ENCODE results near the gene BTBD9.

The BTBD9 gene

DNA sequence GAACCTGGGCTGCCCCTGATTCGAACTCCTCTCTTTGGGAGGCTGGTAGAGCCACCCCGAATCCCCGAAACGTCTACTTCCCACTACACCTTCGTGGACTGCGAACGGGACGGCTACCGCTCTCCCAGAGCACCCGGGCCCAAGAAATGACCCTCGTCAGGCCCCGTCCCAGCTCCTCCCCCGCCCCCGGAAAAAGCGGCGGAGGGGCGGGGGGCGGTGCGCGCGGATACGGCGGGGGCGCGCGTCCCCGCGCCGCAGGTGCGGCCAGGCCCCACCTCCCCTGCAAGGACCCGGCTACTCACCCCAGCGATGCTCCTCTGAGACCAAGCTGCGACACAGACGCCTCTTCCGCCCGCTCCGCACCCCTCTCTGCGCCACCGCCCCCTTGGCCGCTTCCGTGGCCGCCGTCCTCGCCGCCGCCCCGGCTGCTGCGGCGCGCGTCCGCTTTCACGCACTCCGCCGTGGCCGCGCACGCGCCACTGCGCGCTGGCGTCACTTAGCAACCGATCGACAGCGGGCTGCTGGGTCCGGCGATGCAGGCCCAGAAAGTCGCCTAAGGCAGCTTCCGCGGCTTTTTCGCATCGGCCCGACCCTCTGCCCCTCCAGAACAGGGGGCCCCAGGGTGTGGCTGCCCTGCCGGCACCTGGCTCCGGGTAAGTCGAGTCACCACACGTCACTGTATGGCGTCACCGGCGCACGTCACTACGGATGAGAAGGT, at the start of gene BTBD9:
TSS of gene BTBD9 (minus strand) at position 432 of the 718 bp plus-strand sequence.
- DNase-seq (ENCODE audit: low read depth): peak; percentile 59

DNA sequence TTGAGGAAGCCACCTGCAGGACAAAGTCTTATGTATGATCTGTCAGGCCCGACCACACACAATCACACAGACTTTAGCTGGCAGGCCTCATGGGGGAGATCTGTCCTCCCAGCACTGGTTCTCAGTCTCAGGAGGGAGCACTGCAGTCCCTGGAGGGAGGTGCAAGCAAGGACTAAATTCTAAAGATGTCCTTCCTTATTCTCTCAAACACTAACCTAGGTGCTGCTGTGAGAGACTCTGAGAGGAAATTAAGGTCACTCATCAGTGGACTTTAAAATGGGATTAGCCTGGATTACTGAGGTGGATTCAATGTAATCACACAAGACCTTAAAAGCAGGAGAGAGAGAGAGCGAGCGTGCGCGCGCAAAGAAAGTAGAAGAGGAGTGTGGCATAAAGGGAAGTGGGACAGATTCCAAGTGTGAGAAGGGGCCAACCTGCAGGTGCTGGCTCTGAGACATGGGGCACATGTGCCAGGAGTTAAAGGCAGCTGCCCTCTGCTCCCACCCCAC, 48.9 kb upstream of the BTBD9 start:
- no peak for DNase-seq (ENCODE audit: low read depth)

DNA sequence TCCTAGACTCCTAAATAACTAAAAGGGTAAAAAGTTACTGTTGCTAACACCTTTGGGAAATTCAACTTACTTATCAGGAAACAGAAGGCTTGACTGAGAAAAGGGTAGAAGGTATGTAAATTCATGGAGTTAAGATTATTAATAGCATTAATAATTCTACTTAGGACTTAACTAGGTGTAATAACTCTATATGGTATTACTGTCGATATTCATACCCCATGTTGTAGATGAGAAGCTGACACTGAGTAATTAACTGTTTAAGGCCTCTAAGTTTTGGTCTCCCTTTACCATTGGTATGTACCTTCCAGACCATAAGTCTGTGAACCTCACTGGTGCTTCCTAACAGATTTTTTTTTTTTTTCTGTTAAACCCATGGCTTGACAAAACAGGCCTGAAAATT, 47.8 kb upstream of the BTBD9 start:
- no peak for DNase-seq (ENCODE audit: low read depth)

DNA sequence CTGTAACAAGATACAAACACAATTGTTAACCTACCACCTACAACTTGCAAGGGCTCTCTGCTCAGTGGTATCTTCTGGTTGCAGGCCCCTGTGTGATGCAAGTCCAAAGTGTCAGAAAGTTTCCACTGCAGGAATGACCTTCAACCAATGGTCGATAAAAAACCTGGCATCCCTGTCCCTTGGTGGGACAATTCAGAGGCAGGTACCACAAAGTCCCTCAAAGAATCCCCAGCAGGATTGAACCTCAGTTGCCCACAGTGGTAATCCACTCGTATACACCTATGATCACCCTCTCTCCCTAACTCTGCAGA, 47.3 kb upstream of the BTBD9 start:
- no peak for DNase-seq (ENCODE audit: low read depth)

DNA sequence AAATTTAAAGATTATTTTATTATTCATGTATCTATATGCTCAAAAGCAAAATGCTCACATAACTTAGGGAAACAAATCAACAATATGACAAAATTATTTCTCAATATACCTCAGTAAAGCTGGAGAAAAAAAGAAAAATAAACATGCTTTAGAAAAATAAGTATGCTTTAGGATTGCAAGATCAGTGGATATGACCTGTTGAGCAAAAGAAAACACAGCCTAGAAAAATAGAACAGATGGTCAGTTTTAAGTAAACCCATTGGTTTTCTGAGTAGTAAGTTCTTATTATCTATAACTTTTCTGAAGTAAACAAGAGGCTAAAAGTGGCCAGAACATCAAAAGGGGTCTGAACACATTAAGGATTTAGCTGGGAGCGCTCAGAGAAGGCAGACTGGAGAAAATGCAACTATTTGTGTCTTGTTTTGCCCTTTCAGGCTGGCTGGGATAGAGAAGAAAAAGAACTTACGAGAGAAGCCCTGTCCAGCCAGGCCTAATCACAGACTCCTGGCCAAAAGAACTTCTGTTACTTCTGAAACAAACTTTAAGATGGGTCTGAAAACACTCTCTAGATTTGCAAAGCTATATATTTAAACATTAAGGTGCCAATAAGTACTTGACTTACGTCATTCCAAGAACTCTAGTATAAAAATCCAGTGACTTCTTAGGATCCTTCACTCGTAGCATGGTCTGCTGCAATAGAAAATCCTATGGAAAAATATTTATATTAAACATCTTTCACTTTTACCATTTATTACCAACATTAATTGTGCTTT, 46.7 kb upstream of the BTBD9 start:
- no peak for DNase-seq (ENCODE audit: low read depth)

DNA sequence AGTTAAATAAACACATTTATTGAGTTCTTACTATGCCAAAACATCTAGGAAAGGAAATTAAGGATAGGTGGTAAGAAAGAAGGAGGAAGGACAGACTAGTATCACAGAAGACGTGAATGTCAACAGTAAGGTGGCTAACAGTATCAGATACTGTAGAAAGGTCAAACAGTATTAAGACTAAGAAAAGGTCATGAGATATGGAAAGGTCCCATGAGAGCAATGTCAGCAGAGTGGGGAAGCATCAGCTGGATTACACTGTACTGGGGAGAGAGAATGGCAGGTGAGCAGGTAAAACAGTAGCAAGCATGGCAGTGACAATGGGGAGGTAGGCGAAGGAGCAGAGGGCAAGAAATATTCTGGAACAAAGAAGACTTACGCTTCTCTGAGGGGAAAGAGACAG, 45.2 kb upstream of the BTBD9 start:
- DNase-seq (ENCODE audit: low read depth): no peak

DNA sequence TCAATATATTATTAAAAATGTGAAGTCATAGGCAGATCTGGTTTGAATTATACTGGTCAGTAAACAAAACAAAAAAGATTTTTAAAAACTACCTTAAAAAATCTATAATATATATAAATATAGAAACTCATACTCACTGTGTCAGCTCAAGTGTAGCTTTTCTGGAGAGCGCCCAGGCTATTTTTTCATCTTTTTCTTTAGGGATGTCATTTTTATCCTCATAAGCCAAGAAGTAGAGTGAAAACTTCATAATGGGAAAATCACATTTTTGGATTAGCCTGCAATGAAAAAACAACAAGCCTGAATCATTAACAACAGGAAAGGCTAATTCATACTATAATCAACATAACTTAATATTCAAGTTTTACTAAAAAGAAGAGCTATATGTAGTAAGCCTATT, 44.5 kb upstream of the BTBD9 start:
- DNase-seq (ENCODE audit: low read depth): no peak

DNA sequence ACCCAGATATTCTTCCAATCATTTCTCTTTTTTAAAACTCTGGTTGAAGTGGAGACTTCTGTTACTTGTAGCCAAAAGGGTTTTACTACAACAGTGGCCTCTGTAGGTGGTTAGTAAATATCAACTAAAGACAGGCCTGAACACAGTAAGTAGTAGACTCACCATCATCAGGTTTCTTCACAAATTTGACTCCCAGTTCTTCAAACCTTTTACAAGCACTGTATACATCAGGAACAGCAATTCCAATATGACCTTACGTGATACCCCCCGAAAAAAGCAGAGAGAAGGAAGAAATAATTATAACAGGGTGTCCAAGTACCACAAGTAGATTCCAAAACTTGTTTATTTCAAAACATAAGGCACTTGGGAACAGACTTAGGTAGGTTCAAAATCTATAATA, 42.1 kb upstream of the BTBD9 start:
- no peak for DNase-seq (ENCODE audit: low read depth)

DNA sequence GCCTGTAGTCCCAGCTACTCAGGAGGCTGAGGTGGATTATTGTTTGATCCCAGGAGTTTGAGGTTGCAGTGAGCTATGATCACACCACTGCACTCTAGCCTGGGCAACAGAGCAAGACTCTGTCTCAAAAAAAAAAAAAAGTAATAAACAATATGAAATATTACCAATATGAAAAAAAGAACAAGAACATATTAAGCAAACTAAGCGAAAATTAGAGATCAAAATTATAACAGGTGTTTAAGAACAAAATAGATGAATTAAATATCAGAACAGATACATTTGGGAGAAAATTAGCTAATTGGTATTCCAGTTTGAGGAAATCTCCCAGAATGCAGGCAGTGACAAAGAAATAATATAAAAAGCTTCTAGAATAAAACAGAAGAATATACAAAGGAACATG, 39.9 kb upstream of the BTBD9 start:
- DNase-seq (ENCODE audit: low read depth): no peak

DNA sequence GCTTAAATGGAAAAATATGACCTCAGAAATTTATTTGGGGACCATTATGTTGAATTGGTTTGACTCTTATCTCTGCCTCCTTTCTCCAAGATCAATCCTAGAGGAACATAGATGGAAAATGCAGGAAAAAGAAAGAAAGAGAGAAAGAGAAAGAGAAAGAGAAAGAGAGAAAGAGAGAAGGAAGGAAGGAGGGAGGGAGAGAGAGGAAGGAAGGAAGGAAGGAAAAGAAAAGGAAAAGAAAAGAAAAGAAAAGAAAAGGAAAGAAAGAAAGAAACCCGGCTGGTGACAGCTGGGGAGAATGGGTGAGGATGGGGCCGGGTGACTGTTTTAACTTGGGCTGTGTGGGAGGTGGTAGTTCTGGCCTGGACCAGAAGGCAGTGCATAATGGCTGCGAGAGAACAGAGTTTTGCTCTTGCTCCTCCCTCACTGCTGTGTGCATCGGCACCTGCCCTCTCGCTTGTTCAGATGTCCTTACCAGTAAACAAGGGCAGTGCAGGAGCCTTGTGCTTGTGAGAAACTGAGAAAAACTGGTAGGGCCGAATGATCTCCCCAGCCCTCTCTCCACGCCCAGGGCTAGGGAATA, 38.5 kb upstream of the BTBD9 start:
- DNase-seq (ENCODE audit: low read depth): no peak

DNA sequence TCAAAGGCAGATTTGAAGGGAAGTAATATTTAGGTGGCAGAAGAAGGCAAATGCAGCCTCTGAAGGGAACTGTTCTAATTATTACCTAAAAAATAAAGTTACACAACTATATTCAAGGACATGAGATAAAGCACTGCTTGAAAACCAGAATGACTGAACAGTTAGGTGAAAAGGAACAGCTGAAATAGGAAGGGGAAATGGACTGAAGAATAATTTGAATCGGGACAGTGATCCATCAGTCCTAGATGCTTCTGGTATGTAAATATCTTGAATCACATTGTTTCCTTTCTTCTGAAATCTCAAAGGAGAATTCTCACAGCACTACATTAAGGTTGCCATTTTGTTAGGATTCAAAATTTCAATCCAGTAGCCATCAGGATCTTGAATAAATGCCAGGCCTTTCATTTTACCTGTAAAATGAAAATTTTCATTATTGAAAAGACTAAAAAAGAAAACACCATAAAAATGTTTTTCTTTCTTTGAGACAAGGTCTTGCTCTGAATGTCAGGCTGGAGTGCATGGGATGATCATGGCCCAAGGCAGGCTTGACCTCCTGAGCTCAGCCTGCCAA, 37.3 kb upstream of the BTBD9 start:
- no peak for DNase-seq (ENCODE audit: low read depth)

DNA sequence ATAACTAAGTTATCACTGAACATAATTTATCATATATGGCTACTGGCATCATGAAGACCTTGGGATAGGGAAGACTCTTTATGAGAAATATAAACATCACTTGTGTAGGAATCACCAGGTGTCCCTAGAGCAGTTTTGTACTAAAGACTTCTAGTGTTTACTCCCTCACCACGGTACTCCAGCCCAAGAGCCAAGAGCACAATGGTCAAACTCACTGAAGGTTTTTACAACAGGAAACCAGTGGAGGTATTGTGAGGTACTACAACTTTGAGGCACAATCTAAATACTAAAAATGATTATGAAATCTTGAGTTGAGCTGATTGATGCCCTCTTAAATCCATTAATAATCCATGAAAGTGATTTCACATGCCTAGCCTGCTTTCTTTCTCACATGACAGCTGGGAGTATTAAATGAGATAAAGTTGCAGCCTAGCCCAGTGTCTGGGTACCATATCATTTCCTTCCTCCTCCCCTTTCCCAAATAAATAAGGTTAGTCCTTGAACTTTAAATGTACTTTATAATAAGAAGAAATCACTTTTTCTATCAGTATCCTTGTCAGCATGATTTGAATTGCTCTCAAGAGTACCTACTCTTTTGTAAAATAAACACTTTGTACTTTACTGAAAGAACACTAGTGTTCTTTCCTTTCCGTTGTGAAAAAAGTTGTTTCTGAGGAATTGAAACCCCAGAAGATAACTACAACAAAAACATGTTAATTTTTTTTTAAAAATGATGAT, 36.7 kb upstream of the BTBD9 start:
- no peak for DNase-seq (ENCODE audit: low read depth)

DNA sequence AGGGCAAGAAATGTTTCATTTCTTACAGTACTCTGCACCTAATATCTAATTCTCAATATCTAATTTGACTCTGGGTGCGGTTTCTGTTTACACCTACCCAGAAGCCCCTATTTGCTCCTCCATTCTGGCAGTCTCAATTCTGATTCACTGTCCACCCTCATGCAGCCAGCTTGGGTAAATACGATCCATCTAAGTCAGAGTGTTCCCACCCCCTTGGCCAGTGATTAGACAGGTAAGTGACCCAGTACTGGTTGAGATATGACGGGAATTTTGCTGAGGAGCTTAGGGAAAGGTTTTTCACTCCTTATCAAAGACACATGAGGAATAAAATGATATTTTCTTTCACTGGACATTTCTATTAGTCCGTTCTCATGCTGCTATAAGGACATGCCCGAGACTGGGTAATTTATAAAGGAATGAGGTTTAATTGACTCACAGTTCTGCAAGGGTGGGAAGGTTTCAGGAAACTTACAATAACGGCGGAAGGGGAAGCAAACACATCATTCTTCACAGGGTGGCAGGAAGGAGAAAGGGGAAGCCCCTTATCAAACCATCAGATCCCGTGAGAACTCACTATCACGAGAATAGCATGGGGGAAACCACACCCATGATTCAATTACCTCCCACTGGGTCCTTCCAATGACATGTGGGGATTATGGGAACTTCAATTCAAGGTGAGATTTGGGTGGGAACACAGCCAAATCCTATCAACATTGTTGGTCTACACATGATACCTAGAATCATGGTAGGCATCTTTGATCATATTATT, 33.9 kb upstream of the BTBD9 start:
- no peak for DNase-seq (ENCODE audit: low read depth)

DNA sequence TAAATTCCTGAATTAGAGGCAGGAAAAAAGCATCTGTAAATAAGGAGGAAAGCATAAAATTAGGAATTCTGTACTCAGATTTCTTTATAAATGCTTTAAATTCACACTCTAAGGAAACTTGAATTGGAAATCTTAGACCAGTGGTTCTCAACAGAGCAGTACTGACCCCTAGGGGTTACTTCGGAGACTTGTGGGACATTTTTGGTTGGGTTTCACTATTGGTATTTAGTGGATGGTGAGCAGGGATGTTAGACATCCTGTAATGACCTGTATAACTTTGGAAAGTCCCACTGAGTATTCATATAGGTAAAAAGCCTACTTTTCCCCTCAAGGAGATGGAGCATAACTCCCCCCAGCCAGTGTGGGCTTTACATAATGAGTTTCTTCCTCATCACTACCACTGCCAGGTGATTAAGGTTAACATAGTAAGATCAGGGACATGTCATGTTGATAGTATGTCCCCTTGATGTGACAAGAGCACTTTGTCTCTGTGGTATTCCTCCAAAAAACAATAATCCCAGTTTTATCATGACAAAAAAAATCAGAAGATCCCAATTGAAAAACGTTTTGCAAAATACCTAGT, 32.2 kb upstream of the BTBD9 start:
- DNase-seq (ENCODE audit: low read depth): no peak

DNA sequence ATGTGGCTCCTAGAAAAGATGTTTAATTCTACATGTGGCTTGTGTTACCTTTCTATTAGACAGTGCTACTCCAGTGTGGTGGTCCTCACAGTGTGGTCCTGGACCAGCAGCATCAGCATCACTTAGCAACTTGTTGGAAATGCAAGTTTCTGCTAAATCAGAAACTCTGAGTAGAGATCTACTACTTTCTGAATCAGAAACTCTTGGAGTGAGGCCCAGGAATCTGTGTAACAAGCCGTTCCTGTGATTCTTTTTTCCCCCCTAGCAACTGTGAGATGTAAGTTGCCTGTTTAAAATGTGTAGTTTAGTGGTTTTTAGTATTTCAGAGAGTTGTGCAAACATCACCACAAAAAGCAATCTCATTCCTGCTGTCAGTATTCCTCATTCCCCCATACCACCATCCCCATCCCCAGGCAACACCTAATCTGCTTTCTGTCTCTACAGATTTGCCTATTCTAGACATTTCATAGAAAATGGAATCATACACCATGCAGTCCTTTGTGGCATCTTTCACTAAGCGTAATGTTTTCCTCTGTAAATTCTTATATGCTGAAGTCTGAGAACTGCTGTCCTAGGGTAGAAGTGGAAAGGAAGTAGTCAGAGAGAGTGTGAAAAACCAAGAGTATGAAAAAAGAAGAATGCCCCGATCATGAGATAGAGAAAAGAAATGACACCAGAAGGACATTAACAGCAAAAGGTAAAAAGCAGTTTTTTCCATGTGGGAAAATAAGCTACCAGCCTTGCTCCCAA, 18.9 kb upstream of the BTBD9 start:
- no peak for DNase-seq (ENCODE audit: low read depth)

DNA sequence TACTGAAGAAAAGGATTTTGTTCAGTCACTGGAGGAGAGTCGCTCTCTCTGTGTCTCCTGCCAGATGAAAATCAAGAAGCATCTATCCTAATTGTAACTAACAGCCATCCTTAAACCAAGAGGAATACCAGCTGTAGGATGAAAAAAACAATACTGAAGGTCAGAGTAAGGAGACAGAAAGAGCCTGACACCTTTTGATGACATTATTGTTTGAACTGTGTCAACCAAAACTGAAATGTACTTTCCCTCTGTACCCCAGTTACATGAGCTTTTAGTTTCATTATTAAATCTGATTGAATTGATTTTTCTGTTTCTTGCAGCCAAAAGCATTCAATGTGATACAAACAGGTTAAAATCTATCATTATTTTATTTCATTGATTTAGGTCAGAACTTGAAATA, 17.2 kb upstream of the BTBD9 start:
- DNase-seq (ENCODE audit: low read depth): no peak

DNA sequence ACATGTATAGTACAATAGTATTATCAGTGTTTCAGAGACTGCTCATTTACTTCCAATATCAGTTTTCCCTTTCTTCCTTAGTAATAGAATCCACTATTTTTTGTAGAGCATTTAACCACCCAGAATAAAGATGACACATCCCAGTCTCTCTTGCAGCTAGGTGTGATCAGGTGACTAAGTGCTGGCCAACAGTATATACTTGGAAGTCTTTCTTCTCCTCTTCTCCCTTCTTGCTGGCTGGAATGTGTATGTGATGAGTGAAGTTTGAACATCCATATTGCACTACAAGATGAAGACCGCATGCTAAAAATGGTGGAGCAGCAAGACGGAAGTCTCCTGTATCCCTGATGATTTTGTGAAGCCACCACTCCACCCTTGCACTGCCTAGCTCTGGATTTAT, 14.5 kb upstream of the BTBD9 start:
- no peak for DNase-seq (ENCODE audit: low read depth)

DNA sequence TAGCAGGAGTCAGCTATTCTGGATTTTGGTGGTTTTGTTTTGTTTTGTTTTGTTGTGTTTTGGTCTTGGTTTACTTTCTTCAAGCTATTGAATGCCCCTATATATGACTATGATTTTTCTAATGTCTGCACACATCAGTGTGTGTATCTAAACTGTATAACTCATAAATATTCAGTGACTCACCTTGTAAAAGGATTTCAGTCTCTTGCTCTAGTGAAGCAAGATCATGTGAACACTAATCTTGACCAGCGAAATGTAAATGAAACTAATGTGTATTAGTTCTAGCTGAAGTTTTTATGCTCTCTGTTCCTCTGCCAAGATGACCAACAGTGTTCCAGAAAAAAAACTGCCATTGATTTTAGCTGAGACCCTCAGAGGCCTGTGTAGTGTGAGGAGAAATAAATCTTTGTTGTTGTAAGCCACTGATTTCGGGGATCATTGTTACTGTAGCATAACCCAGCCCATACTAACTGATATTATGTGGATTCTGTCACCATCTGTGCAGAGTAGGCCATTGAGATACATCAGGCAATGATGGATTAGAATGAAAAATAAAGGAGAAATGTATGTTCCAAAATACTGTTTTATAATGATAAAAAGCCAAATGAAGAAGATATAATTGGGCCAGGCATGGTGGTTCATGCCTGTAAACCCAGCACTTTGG, 11.5 kb upstream of the BTBD9 start:
- no peak for DNase-seq (ENCODE audit: low read depth)

DNA sequence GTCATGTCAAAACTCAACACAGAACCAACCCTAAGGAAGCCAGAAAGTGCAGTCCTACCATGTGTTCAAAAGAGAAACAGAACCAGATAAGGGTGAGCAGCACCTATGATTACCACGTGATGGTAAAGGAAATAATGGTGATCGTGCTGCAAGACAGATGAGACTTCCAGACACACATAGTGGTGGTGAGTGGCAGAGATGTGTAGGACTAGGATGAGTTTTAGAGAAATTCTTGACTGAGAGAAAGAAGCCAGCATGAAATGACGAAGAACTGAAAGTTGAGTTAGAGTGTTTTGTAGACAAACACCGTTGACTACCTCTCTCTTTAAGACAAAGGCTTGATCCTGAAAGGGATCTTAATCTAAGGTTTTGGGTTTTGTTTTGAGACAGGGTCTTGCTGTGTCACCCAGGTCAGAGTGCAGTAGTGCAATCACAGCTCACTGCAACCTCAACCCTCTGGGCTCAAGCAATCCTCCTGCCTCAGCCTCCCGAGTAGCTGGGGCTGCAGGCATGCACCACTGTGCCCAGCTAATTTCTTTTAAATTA, 10.6 kb upstream of the BTBD9 start:
- no peak for DNase-seq (ENCODE audit: low read depth)

DNA sequence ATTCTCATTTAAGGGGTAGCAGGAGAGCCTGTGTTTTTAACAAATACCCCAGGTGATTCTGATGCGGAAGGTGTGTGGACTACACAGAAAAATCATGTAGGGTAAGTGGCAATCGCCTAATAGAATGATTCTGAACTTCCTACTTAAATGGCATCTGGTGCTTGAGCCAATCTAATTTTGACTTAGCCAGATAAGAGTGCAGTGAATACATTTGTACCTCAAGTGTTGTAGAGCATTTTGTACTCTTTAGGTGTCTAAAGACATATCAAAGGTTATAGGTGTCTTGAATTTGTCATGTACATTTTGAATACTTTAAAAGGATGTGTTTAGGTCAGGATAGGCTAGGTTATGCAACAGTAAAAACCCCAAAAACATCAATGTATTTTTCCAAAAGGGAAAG, 10.0 kb upstream of the BTBD9 start:
- DNase-seq (ENCODE audit: low read depth): no peak
